ENCODE results near the gene VRK2. TPM values are rescaled to one million over a fixed set of nuclear protein-coding genes. Genes with fewer than 3 reads are reported as not detected.

Gene VRK2
- polyA plus RNA-seq, 3 donors, result 13.5 to 31.6 (median 21.4) TPM

- H3K27ac Mint-ChIP-seq, result no peak overlapping the region
- peaks cover 14 to 22% of the 10 kb centered on the region in 2 donors for H3K36me3 Mint-ChIP-seq
- no peaks in the 10 kb centered on the region for H3K27me3 Mint-ChIP-seq (ENCODE audit: low read depth in 3 of 3)
- Histone ChIP-seq H3K9me3 (replicated peaks in 1 of 2; ENCODE audit: control insufficient read depth in 1 of 2, insufficient read depth in 1 of 2, low read length in 2 of 2) (peaks cover 10 to 11% of the 10 kb centered on the region in 2 donors), H4K20me1 (ENCODE audit: insufficient read depth, low read length) (no peaks in the 10 kb centered on the region), H3K36me3 (replicated peaks in 1 of 2; ENCODE audit: control insufficient read depth in 1 of 2, insufficient read depth in 2 of 2, low read length in 2 of 2) (peaks cover 0 to 13% of the 10 kb centered on the region in 2 donors), H3K27me3 (ENCODE audit: control insufficient read depth in 2 of 2, insufficient read depth in 2 of 2, low read length in 2 of 2) (no peaks in the 10 kb centered on the region), H3K4me1 (ENCODE audit: control insufficient read depth in 1 of 2, insufficient read depth in 2 of 2, low read length in 2 of 2) (no peaks in the 10 kb centered on the region), H2AFZ (ENCODE audit: insufficient read depth, low read depth, low read length, poor library complexity, severe bottlenecking) (no peak overlapping the region), H3K4me2 (replicated peaks; ENCODE audit: extremely low read depth, low read length, poor library complexity, severe bottlenecking) (no peak overlapping the region), H3K27ac (ENCODE audit: low read depth in 1 of 2, low read length in 2 of 2) (no peak overlapping the region), H3K4me3 (replicated peaks in 1 of 3; ENCODE audit: low read depth in 2 of 3, low read length in 3 of 3) (no peak overlapping the region), H3K9ac (ENCODE audit: insufficient read depth, low read length, poor library complexity, severe bottlenecking) (no peak overlapping the region), H3K79me2 (ENCODE audit: insufficient read depth, low read length) (no peaks in the 10 kb centered on the region)
- H3K9me3 Mint-ChIP-seq, result peaks cover 9 to 17% (median 14%) of the 10 kb centered on the region in 7 donors
- DNase-seq, result no peak
- no peak overlapping the region for H3K4me3 Mint-ChIP-seq
- intact Hi-C loops (cut with micrococcal nuclease), result no loop called here
- TF ChIP-seq, protein P1, sequence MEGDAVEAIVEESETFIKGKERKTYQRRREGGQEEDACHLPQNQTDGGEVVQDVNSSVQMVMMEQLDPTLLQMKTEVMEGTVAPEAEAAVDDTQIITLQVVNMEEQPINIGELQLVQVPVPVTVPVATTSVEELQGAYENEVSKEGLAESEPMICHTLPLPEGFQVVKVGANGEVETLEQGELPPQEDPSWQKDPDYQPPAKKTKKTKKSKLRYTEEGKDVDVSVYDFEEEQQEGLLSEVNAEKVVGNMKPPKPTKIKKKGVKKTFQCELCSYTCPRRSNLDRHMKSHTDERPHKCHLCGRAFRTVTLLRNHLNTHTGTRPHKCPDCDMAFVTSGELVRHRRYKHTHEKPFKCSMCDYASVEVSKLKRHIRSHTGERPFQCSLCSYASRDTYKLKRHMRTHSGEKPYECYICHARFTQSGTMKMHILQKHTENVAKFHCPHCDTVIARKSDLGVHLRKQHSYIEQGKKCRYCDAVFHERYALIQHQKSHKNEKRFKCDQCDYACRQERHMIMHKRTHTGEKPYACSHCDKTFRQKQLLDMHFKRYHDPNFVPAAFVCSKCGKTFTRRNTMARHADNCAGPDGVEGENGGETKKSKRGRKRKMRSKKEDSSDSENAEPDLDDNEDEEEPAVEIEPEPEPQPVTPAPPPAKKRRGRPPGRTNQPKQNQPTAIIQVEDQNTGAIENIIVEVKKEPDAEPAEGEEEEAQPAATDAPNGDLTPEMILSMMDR (IDR thresholded peaks at IDR 0.05), result no peak
- no CpG with 5 or more reads among the region's 1 CpG for WGBS (ENCODE audit: insufficient coverage)
- no peaks in the 10 kb centered on the region for H3K4me1 Mint-ChIP-seq
These were observed 160.2 kb downstream of the VRK2 start for GRCh38 chr2:58206785-58207184.

- Histone ChIP-seq H3K27ac (ENCODE audit: low read depth in 1 of 2, low read length in 2 of 2) (no peak overlapping the region), H3K4me1 (ENCODE audit: control insufficient read depth in 1 of 2, insufficient read depth in 2 of 2, low read length in 2 of 2) (no peaks in the 10 kb centered on the region), H3K36me3 (replicated peaks in 1 of 2; ENCODE audit: control insufficient read depth in 1 of 2, insufficient read depth in 2 of 2, low read length in 2 of 2) (peaks cover 0 to 17% of the 10 kb centered on the region in 2 donors), H3K79me2 (ENCODE audit: insufficient read depth, low read length) (no peaks in the 10 kb centered on the region), H3K27me3 (ENCODE audit: control insufficient read depth in 2 of 2, insufficient read depth in 2 of 2, low read length in 2 of 2) (no peaks in the 10 kb centered on the region), H2AFZ (ENCODE audit: insufficient read depth, low read depth, low read length, poor library complexity, severe bottlenecking) (no peak overlapping the region), H3K4me3 (replicated peaks in 1 of 3; ENCODE audit: low read depth in 2 of 3, low read length in 3 of 3) (no peak overlapping the region), H3K9ac (ENCODE audit: insufficient read depth, low read length, poor library complexity, severe bottlenecking) (no peak overlapping the region), H4K20me1 (ENCODE audit: insufficient read depth, low read length) (no peaks in the 10 kb centered on the region), H3K4me2 (replicated peaks; ENCODE audit: extremely low read depth, low read length, poor library complexity, severe bottlenecking) (no peak overlapping the region), H3K9me3 (replicated peaks in 1 of 2; ENCODE audit: control insufficient read depth in 1 of 2, insufficient read depth in 1 of 2, low read length in 2 of 2) (peaks cover 12 to 14% of the 10 kb centered on the region in 2 donors)
- no peak overlapping the region for H3K27ac Mint-ChIP-seq
- H3K36me3 Mint-ChIP-seq, result peaks cover 18 to 26% of the 10 kb centered on the region in 2 donors
- TF ChIP-seq, protein P1 (IDR thresholded peaks at IDR 0.05), result no peak
- intact Hi-C loops (cut with micrococcal nuclease), result no loop called here
- H3K4me3 Mint-ChIP-seq, result no peak overlapping the region
- DNase-seq, result no peak
- H3K9me3 Mint-ChIP-seq, result peaks cover 10 to 21% (median 17%) of the 10 kb centered on the region in 7 donors
- H3K4me1 Mint-ChIP-seq, result no peaks in the 10 kb centered on the region
- H3K27me3 Mint-ChIP-seq (ENCODE audit: low read depth in 3 of 3), result no peaks in the 10 kb centered on the region
- WGBS (ENCODE audit: insufficient coverage), result no CpG with 5 or more reads among the region's 3 CpGs
These were observed 160.6 kb downstream of the VRK2 start for GRCh38 chr2:58207189-58207588.

Other genes with a start within 250 kb of the VRK2 start
- 1 to 10 TPM; 2.2 to 2.6 (median 2.5) TPM for gene FANCL, start 194.5 kb downstream of the VRK2 start, polyA plus RNA-seq

Data from CD14-positive monocyte (primary cell).